GM15510 (cell line): Measurements from ENCODE around the gene STARD13.

ENCODE experiments used
- POLR2A ChIP-seq: IDR thresholded peaks from 3 replicates; pipeline ENCODE4 v1.6.1; 2011; ENCODE audit warnings: borderline replicate concordance; ENCODE audit not compliant: insufficient read length; ENCODE audit errors: extremely low read depth

Gene STARD13

DNA sequence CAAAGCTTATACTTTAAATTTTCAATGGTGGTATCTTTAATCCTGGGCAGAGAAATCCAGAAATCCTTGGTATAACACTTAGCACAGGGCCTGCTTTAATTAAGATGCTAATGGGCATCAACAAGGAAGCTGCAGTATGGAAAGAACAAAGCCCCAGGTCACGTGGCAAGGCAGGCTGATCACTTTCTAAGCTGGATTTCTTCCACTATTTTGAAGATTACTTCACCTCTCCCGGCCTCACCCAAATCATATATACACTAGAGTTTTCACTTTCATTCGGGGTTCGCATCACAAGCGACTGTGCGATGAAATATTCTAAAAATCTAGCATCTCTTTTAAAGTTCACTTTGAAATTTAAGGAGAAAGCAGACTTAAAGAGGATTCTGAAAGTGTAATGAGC is 71.8 kb downstream of the STARD13 start:
- TF ChIP-seq POLR2A, result no peak

DNA sequence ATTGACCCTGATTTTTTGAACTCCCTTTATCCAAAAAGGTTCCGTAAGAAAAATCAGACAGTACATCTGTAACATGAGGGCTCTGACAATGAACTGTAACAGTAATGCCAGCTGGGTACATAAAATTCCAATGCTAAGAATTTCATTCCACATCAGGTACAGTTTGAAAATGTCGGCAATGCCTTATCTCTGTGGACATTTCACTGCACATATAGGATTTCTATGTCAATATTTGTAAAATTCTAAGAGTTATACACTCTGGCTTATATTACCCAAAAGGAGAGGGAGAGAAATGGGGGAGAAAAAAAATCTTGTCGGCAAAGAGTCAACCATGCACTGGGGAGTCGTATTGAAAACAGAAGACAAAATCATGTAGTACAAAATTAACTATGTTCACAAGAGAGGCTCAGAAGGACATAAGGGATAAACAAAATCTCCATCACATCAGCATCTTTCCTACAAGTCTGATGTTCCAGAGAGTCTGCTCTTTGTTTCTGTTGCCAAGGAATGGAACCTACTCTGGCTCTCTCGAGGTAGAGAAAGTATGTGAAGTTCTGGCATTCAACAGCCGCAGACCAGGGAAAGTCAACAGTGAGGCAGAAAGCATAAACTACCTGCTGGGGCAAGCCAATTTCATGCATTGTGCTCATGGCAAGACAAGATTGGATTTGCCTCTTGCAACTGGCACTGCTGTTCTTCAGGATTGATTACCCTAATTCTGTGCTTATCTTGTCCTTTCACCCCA is 72.4 kb downstream of the STARD13 start:
- no peak for TF ChIP-seq POLR2A

DNA sequence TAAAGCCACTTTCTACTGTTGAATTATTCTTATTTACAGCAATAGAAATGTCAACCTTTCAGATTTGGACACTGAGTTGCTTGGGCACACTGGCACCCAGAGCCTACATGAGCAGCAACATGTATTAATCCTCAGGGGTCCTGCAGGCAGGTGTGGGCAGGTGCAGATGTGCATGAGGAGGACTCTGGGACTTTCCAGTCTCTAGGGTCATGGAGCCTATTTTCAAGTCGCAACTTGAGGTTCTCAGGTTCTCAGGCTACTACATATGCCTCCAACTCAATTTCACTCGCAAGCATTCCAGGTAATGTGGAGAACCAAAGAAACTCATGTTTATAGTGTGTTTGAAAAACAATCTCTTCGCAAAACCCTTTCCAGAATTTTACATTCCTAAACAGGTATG is 73.2 kb downstream of the STARD13 start:
- TF ChIP-seq POLR2A, result no peak

DNA sequence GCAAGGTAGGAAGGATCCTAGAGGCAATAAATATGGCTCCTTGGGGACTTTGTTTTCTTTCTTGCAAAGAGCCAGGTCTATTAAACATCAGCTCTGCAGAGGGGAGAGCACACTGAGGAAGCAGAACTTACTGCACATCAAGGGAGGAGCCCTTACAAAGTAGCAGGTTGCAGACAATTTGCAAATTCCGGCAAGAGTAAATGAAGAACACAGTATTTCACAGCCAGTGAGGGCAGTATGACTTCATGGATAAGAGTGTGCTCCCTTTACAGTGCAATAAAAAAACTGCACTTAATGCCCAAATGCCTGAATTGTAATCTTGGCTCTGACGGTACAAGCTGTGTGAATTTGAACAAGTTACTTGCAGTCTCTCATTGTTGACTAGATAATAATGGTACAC is 75.5 kb downstream of the STARD13 start:
- TF ChIP-seq POLR2A, result no peak

- no peak for TF ChIP-seq POLR2A
Observed at GRCh38 chr13:33208290-33209220, 77.0 kb downstream of the STARD13 start.

GRCh38 chr13:33207615-33207961 is 78.0 kb downstream of the STARD13 start:
- TF ChIP-seq POLR2A, result no peak

- no peak for TF ChIP-seq POLR2A
Observed at GRCh38 chr13:33206945-33207614, 78.5 kb downstream of the STARD13 start.

- no peak for TF ChIP-seq POLR2A
Observed at GRCh38 chr13:33206425-33206824, 79.1 kb downstream of the STARD13 start.

GRCh38 chr13:33205804-33206221 is 79.7 kb downstream of the STARD13 start:
- TF ChIP-seq POLR2A, result peak; percentile 27

DNA sequence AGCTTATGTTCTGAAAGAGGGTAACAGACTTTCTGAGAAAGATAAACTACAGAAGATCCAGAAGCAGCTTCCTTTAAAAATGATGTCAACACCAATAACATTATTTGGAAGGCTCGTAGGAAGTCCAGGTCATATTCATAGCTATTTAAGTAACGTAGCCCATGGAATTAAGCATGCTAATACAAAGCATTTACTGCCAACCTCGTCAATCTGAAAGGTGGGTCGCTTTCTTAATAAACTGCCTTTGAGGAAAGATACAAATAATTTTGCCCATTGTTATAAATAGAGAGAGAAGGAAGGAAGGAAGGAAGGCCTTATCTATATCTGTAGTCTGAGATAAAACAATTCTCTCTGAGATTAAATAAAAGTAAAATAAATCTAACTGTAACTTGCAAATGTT is 80.3 kb downstream of the STARD13 start:
- TF ChIP-seq POLR2A, result no peak

GRCh38 chr13:33204130-33204927 is 81.2 kb downstream of the STARD13 start:
- no peak for TF ChIP-seq POLR2A

DNA sequence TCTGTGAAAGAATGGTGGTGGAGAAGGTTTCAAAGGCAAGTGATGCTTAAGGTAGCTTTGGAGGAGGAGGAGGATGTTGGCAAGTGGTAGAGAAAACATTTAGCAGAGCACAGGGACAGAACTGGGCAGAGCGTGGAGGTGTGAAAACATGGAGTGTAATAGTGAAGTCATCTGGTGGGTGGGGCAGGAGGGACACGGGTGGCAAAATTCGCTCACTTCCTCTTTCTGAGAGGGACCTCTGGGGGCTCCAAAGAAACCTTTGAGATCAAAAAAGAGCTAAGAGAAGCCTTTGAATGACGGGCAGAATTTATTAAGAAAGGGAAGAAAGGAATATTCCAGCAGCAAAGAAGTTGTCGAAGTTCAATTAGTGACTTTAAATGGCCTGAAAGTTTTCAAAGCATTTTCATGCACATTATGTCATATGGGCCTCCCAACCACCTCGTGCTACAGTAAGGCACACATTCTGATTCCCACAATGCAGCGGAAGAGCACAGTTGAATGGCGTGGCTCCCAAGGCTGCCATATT is 82.8 kb downstream of the STARD13 start:
- no peak for TF ChIP-seq POLR2A

GRCh38 chr13:33201659-33202058 is 83.9 kb downstream of the STARD13 start:
- TF ChIP-seq POLR2A, result no peak

DNA sequence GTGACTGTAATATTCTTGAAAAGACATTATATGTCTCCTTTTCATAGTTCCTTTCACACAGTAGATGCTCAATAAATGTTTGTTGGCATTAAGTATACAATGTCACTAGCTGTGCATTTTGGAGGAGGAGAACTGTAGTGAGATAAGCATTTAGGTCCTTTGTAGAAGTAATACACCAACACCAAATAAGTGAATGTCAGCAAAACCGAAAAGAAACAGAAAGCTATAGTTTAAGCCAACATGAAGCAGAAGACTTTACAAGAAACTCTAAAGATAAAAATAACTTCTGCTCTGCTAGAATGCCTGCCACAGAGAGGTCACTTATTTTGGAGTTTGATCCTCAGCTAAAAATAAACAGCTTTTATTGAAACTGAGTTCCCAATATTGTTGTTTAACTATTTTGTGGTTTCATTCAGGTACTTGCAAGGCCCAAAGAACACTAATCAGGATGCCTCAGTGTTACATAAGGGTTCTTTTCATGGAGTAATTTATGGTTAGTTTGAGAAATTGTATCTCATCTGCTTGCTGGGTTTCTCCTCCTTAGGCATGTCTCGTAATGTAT is 86.2 kb downstream of the STARD13 start:
- no peak for TF ChIP-seq POLR2A
